ENCODE results near the gene COQ5. TPM values are rescaled to one million over a fixed set of nuclear protein-coding genes. Genes with fewer than 3 reads are reported as not detected.

Gene COQ5
- total and polyA plus RNA-seq, 4 donors, result 32.3 to 44.7 (median 41.0) TPM

- H3K36me3 ChIP-seq (ENCODE audit: control insufficient read depth, insufficient read depth, low read length), result peaks cover 69% of the 10 kb centered on the region
- H3K4me3 ChIP-seq (ENCODE audit: low read depth, low read length), result no peak overlapping the region
- 89% methylated on average over 5 of the region's 5 CpGs for WGBS (ENCODE audit: insufficient coverage)
- no peaks in the 10 kb centered on the region for H3K27me3 ChIP-seq (ENCODE audit: control insufficient read depth, insufficient read depth, low read length)
- peaks cover 23% of the 10 kb centered on the region for H3K4me1 ChIP-seq (ENCODE audit: control insufficient read depth, insufficient read depth, low read length)
- no peak overlapping the region for H3K27ac ChIP-seq (ENCODE audit: low read depth, low read length)
- no peaks in the 10 kb centered on the region for H3K9me3 ChIP-seq (ENCODE audit: control insufficient read depth, insufficient read depth, low read length)
- no peak for DNase-seq (ENCODE audit: low read depth in 4 of 6, low spot score in 6 of 6)
Observed at GRCh38 chr12:120463712-120464111, 65.2 kb downstream of the COQ5 start.

DNA sequence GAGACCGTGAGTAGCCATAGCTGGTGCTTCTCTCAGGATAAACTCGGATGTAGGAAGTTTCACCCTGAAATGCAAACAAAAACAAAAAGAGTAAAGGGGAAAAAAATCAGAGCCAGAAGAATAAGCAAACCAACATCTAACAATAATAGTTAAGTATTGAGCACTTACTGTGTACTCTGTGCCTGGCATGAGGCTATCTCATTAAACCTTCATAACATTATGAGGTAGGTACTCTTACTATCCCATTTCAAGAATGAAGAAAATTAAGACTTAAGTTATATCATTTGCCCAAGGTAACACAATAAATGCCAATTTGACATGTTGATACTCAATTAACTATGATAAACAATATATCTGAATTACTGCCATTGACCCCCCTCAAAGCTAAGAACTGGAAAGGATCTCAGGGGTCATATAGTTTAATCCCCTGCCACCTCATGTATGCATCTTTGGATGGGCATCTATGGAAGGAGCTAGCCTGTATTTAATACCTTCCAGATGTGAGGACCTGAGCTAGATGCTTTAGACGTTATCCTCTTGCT, 66.8 kb downstream of the COQ5 start:
- Histone ChIP-seq H3K27me3 (ENCODE audit: control insufficient read depth, insufficient read depth, low read length) (no peaks in the 10 kb centered on the region), H3K27ac (ENCODE audit: low read depth, low read length) (no peak overlapping the region), H3K4me1 (ENCODE audit: control insufficient read depth, insufficient read depth, low read length) (peaks cover 10% of the 10 kb centered on the region), H3K9me3 (ENCODE audit: control insufficient read depth, insufficient read depth, low read length) (no peaks in the 10 kb centered on the region), H3K4me3 (ENCODE audit: low read depth, low read length) (no peak overlapping the region), H3K36me3 (ENCODE audit: control insufficient read depth, insufficient read depth, low read length) (peaks cover 78% of the 10 kb centered on the region)
- DNase-seq (ENCODE audit: low read depth in 4 of 6, low spot score in 6 of 6), result no peak
- WGBS (ENCODE audit: insufficient coverage), result 89% methylated on average over 1 of the region's 3 CpGs

- Histone ChIP-seq H3K27me3 (ENCODE audit: control insufficient read depth, insufficient read depth, low read length) (no peaks in the 10 kb centered on the region), H3K9me3 (ENCODE audit: control insufficient read depth, insufficient read depth, low read length) (no peaks in the 10 kb centered on the region), H3K36me3 (ENCODE audit: control insufficient read depth, insufficient read depth, low read length) (peaks cover 78% of the 10 kb centered on the region), H3K27ac (ENCODE audit: low read depth, low read length) (no peak overlapping the region), H3K4me1 (ENCODE audit: control insufficient read depth, insufficient read depth, low read length) (no peaks in the 10 kb centered on the region), H3K4me3 (ENCODE audit: low read depth, low read length) (no peak overlapping the region)
- no peak for DNase-seq (ENCODE audit: low read depth in 4 of 6, low spot score in 6 of 6)
- 94% methylated on average over 2 of the region's 3 CpGs for WGBS (ENCODE audit: insufficient coverage)
Observed at GRCh38 chr12:120460157-120460556, 68.8 kb downstream of the COQ5 start.

GRCh38 chr12:120457133-120457532, 71.8 kb downstream of the COQ5 start:
- H3K27me3 ChIP-seq (ENCODE audit: control insufficient read depth, insufficient read depth, low read length), result no peaks in the 10 kb centered on the region
- WGBS (ENCODE audit: insufficient coverage), result 80% methylated on average over 1 of the region's 6 CpGs
- no peaks in the 10 kb centered on the region for H3K4me1 ChIP-seq (ENCODE audit: control insufficient read depth, insufficient read depth, low read length)
- no peaks in the 10 kb centered on the region for H3K9me3 ChIP-seq (ENCODE audit: control insufficient read depth, insufficient read depth, low read length)
- DNase-seq (ENCODE audit: low read depth in 4 of 6, low spot score in 6 of 6), result peak in 1 of 6 donors; percentile 8
- no peak overlapping the region for H3K27ac ChIP-seq (ENCODE audit: low read depth, low read length)
- peaks cover 66% of the 10 kb centered on the region for H3K36me3 ChIP-seq (ENCODE audit: control insufficient read depth, insufficient read depth, low read length)
- no peak overlapping the region for H3K4me3 ChIP-seq (ENCODE audit: low read depth, low read length)

GRCh38 chr12:120455302-120455701, 73.7 kb downstream of the COQ5 start:
- H3K27ac ChIP-seq (ENCODE audit: low read depth, low read length), result no peak overlapping the region
- whole genome bisulfite sequencing (ENCODE audit: insufficient coverage), result 100% methylated on average over 1 of the region's 7 CpGs
- H3K4me1 ChIP-seq (ENCODE audit: control insufficient read depth, insufficient read depth, low read length), result no peaks in the 10 kb centered on the region
- no peaks in the 10 kb centered on the region for H3K9me3 ChIP-seq (ENCODE audit: control insufficient read depth, insufficient read depth, low read length)
- H3K4me3 ChIP-seq (ENCODE audit: low read depth, low read length), result no peak overlapping the region
- no peaks in the 10 kb centered on the region for H3K27me3 ChIP-seq (ENCODE audit: control insufficient read depth, insufficient read depth, low read length)
- peaks cover 62% of the 10 kb centered on the region for H3K36me3 ChIP-seq (ENCODE audit: control insufficient read depth, insufficient read depth, low read length)
- DNase-seq (ENCODE audit: low read depth in 4 of 6, low spot score in 6 of 6), result no peak

GRCh38 chr12:120453977-120454376, 75.0 kb downstream of the COQ5 start:
- WGBS (ENCODE audit: insufficient coverage), result 76% methylated on average over 2 of the region's 4 CpGs
- Histone ChIP-seq H3K4me1 (ENCODE audit: control insufficient read depth, insufficient read depth, low read length) (no peaks in the 10 kb centered on the region), H3K4me3 (ENCODE audit: low read depth, low read length) (no peak overlapping the region), H3K27me3 (ENCODE audit: control insufficient read depth, insufficient read depth, low read length) (no peaks in the 10 kb centered on the region), H3K9me3 (ENCODE audit: control insufficient read depth, insufficient read depth, low read length) (no peaks in the 10 kb centered on the region), H3K27ac (ENCODE audit: low read depth, low read length) (no peak overlapping the region), H3K36me3 (ENCODE audit: control insufficient read depth, insufficient read depth, low read length) (peaks cover 62% of the 10 kb centered on the region)
- DNase-seq (ENCODE audit: low read depth in 4 of 6, low spot score in 6 of 6), result no peak

Small RNA genes lying within 50 kb of the gene (small RNA-seq; reads per million reads assigned to genes)
- gene RF00019 (ENCODE audit: low replicate concordance), result not detected

Other genes starting within 250 kb of the COQ5 start
- gene RNU4-2, start 237.3 kb downstream of the COQ5 start, total RNA-seq, result 1,000 to 10,000 TPM in 1 of 2 donors, under 1 TPM in 1; under 0.01 to 2,197 TPM
- gene RNU4-2, start 237.3 kb downstream of the COQ5 start, polyA plus RNA-seq (ENCODE audit: insufficient read length in 2 of 2), result 1 to 10 TPM in 1 of 2 donors, not detected in 1; 2.2 TPM
- gene RNU4-1, start 235.9 kb downstream of the COQ5 start, total RNA-seq, result 100 to 1,000 TPM in 1 of 2 donors, under 1 TPM in 1; under 0.01 to 872 TPM
- gene RNU4-1, start 235.9 kb downstream of the COQ5 start, polyA plus RNA-seq (ENCODE audit: insufficient read length in 2 of 2), result not detected
- gene SIRT4, start 226.8 kb downstream of the COQ5 start, total RNA-seq, result 1 to 10 TPM; 4.7 to 5.1 TPM
- 1 to 10 TPM; 5.6 to 5.9 TPM for gene SIRT4, start 226.8 kb downstream of the COQ5 start, polyA plus RNA-seq (ENCODE audit: insufficient read length in 2 of 2)
- under 1 TPM; 0.59 to 0.72 TPM for gene PLA2G1B, start 201.4 kb downstream of the COQ5 start, total RNA-seq
- gene PLA2G1B, start 201.4 kb downstream of the COQ5 start, polyA plus RNA-seq (ENCODE audit: insufficient read length in 2 of 2), result not detected
- gene MSI1, start 160.0 kb downstream of the COQ5 start, total RNA-seq, result 10 to 100 TPM in 1 of 2 donors, 1 to 10 TPM in 1; 4.3 to 10.7 TPM
- 10 to 100 TPM; 64.8 to 68.6 TPM for gene MSI1, start 160.0 kb downstream of the COQ5 start, polyA plus RNA-seq (ENCODE audit: insufficient read length in 2 of 2)
- 100 to 1,000 TPM; 395 to 731 TPM for gene COX6A1, start 91.0 kb downstream of the COQ5 start, total RNA-seq
- 100 to 1,000 TPM; 622 to 661 TPM for gene COX6A1, start 91.0 kb downstream of the COQ5 start, polyA plus RNA-seq (ENCODE audit: insufficient read length in 2 of 2)
- 10 to 100 TPM; 10.8 to 21.5 TPM for gene TRIAP1, start 82.8 kb downstream of the COQ5 start, total RNA-seq
- 10 to 100 TPM; 25.7 to 29.3 TPM for gene TRIAP1, start 82.8 kb downstream of the COQ5 start, polyA plus RNA-seq (ENCODE audit: insufficient read length in 2 of 2)
- 10 to 100 TPM; 38.2 to 39.1 TPM for gene GATC, start 82.7 kb downstream of the COQ5 start, total RNA-seq
- 10 to 100 TPM; 22.7 to 33.3 TPM for gene GATC, start 82.7 kb downstream of the COQ5 start, polyA plus RNA-seq (ENCODE audit: insufficient read length in 2 of 2)
- gene SRSF9, start 59.4 kb downstream of the COQ5 start, total RNA-seq, result 100 to 1,000 TPM in 1 of 2 donors, 10 to 100 TPM in 1; 88.9 to 143 TPM
- gene SRSF9, start 59.4 kb downstream of the COQ5 start, polyA plus RNA-seq (ENCODE audit: insufficient read length in 2 of 2), result 100 to 1,000 TPM; 195 to 221 TPM
- 100 to 1,000 TPM; 357 to 390 TPM for gene DYNLL1, start 33.0 kb downstream of the COQ5 start, total RNA-seq
- gene DYNLL1, start 33.0 kb downstream of the COQ5 start, polyA plus RNA-seq (ENCODE audit: insufficient read length in 2 of 2), result 100 to 1,000 TPM; 791 to 871 TPM
- 100 to 1,000 TPM; 102 to 127 TPM for gene RNF10, start 5.2 kb upstream of the COQ5 start, total RNA-seq
- 100 to 1,000 TPM; 225 to 226 TPM for gene RNF10, start 5.2 kb upstream of the COQ5 start, polyA plus RNA-seq (ENCODE audit: insufficient read length in 2 of 2)
- gene POP5, start 52.2 kb upstream of the COQ5 start, total RNA-seq, result 10 to 100 TPM; 24.1 to 56.4 TPM
- 10 to 100 TPM; 56.4 to 61.5 TPM for gene POP5, start 52.2 kb upstream of the COQ5 start, polyA plus RNA-seq (ENCODE audit: insufficient read length in 2 of 2)
- gene CABP1, start 111.5 kb upstream of the COQ5 start, total RNA-seq, result 1 to 10 TPM; 3.5 to 6.8 TPM
- gene CABP1, start 111.5 kb upstream of the COQ5 start, polyA plus RNA-seq (ENCODE audit: insufficient read length in 2 of 2), result 10 to 100 TPM; 26.1 to 30.2 TPM
- gene MLEC, start 158.0 kb upstream of the COQ5 start, total RNA-seq, result 100 to 1,000 TPM in 1 of 2 donors, 10 to 100 TPM in 1; 75.9 to 104 TPM
- 10 to 100 TPM; 96.0 to 98.0 TPM for gene MLEC, start 158.0 kb upstream of the COQ5 start, polyA plus RNA-seq (ENCODE audit: insufficient read length in 2 of 2)
- gene UNC119B, start 181.3 kb upstream of the COQ5 start, total RNA-seq, result 10 to 100 TPM; 19.1 to 24.4 TPM
- gene UNC119B, start 181.3 kb upstream of the COQ5 start, polyA plus RNA-seq (ENCODE audit: insufficient read length in 2 of 2), result 10 to 100 TPM; 41.7 to 41.9 TPM
- gene ACADS, start 196.7 kb upstream of the COQ5 start, total RNA-seq, result 10 to 100 TPM in 1 of 2 donors, 1 to 10 TPM in 1; 6.7 to 11.9 TPM
- gene ACADS, start 196.7 kb upstream of the COQ5 start, polyA plus RNA-seq (ENCODE audit: insufficient read length in 2 of 2), result 10 to 100 TPM; 11.8 to 12.7 TPM